ENCODE results near the gene PKP4. TPM values are rescaled to one million over a fixed set of nuclear protein-coding genes. Genes with fewer than 3 reads are reported as not detected.

PKP4 gene
- total RNA-seq, 2 donors from 2014 or later = 44.7 to 56.5 TPM

DNA sequence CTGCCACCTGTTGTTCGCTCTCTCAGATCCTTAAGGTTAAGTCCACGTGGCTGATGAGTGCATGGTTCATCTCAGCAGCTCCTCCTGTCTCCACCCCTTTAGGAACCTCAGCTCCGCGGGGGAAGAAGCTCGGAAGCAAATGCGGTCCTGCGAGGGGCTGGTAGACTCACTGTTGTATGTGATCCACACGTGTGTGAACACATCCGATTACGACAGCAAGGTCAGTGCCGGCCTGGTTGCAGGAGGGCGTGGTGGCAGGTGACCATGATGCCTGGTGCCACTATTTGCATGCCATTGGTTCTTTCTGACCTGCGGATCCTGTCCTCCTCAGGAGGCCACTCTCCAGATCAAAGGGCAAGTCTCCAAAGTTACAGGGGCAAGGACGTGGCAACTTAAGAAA, 204.5 kb downstream of the PKP4 start:
- intact Hi-C loops (cut with DNase I) = no loop called here
- DNase-seq (ENCODE audit: low spot score) = no peak

DNA sequence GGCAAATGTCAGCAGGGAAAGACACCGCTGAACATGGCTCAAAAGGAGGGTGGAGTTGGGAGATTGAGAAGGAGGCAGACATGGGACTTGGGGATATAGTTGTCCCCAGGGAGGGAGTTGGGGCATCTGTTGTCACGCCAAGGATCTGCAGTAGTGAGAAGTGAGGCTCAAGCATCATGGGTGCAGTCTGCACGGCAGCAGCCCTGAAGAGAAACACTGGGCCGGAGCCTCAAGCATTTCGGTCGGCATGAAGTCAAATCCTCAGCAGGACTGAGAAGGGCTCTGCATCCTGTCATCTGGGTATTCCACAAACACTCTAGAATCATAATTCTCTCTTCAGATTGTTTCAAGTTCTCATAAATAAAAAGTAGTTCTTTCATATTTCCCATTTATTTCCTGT, 205.7 kb downstream of the PKP4 start:
- no peak for DNase-seq (ENCODE audit: low spot score)
- intact Hi-C loops (cut with DNase I) = no loop called here

DNA sequence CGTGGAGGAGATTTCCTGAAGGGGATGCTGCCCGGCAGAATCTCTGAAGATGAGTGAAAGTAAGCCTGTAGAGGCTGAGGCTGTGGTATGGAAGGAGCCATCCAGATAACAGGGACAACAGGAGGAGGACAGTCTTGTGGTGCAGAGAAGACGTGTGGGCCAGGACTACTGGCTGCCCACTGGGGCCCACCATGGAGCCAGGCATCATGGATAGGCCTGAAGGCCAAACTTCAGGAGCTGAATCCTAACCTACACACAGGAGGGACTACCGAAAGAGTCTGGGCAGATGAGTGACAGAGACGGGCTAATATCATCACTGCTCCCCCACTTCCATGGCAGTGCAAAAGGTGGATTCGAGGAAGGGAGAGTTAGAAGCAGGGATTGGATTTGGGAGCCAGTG, 207.0 kb downstream of the PKP4 start:
- intact Hi-C loops (cut with DNase I) = no loop called here
- DNase-seq (ENCODE audit: low spot score) = no peak

DNA sequence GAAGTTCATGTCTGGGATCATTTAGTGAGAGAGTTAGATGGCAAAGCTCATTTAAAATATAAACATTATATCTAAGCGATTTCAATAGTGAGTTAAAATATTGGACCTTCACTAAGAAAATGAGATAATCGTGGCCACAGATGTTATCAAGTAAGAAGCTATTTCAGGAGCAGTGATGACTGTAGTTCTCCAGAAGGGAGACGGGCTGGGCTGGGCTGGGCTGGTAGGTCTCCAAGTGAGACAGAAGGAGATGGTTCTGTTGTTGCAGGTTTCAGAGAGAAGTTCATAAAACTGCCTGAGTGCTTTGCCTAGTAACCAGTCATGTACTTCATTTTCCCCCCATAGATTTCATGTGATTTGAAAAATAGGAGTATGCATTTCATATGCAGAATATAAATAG, 208.2 kb downstream of the PKP4 start:
- intact Hi-C loops (cut with DNase I) = no loop called here

DNA sequence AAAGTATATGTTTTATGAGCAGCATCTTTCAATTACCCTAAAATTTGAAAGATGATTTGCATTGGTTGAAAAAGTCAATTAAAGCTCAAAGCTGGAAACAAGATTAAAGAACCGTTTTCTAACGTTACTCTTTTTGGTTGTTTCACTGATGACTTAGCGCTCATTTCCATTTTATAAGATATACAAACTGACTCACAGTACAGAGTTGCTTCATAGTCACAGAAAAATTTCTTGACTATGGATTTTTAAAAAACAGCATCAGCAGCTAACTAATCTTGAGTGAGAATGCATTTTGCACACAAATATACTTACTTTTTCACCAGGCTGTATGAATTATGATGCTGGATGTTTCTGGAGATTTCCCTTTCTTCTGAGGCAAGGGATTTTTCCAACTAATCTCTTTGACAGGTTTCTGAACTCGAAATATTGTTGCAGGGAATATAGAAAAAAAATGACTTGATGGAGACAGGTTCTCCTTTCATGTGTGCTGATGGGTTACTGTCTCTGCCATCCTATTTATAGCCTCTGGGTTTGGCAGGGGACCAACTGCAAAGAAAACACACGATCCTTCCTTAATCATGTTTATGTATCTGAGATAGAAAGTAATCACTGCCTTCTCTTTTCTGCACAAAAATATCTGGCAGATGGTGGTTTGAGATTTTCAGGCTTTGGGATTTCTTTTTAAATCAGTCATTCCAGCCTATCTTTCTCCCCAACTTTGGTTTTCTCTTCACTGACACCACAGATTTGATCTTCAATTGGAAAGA, 209.0 kb downstream of the PKP4 start:
- no peak for DNase-seq (ENCODE audit: low spot score)
- intact Hi-C loops (cut with DNase I) = no loop called here

More for the DNA sequence above, 208.2 kb downstream of the PKP4 start:
- DNase-seq (ENCODE audit: low spot score) = no peak

DNA sequence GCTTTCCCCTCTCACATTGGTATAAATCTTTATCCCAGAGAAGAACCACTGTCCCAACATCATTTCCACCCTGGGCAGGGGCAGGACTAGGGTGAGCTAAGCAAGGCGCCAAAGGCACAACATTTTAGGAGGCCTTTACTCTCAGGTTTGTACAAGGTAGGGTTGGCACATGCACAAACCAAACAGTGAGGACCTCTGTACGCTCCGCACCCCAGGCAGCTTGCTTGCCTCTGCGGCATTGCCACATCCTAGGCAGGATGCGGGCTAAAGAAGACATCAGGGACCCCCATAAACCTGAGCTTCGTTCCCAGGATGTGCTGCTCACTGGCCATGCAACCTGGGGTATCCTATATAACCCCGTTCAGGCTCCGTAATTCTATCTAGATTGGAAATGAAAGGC, 210.2 kb downstream of the PKP4 start:
- DNase-seq (ENCODE audit: low spot score) = no peak
- intact Hi-C loops (cut with DNase I) = no loop called here

DNA sequence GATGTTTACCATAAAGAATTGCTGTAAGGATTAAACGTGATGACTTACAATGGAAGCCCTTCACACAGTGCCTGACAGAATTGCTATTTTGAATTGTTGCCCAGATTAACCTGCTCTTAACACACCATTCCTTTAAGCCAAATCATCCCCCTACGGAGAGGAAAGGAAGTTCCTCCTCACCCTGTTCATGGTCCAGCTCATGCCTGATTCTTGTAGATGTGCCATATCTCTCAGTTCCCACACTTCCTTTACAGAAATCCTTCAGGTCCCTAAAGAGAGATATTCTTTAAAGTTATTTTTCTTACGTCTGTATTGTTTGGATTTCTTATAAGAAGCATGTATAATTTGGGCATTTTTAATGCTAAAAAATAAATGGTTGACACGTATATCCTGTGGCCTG, 210.8 kb downstream of the PKP4 start:
- intact Hi-C loops (cut with DNase I) = no loop called here
- DNase-seq (ENCODE audit: low spot score) = no peak

DNA sequence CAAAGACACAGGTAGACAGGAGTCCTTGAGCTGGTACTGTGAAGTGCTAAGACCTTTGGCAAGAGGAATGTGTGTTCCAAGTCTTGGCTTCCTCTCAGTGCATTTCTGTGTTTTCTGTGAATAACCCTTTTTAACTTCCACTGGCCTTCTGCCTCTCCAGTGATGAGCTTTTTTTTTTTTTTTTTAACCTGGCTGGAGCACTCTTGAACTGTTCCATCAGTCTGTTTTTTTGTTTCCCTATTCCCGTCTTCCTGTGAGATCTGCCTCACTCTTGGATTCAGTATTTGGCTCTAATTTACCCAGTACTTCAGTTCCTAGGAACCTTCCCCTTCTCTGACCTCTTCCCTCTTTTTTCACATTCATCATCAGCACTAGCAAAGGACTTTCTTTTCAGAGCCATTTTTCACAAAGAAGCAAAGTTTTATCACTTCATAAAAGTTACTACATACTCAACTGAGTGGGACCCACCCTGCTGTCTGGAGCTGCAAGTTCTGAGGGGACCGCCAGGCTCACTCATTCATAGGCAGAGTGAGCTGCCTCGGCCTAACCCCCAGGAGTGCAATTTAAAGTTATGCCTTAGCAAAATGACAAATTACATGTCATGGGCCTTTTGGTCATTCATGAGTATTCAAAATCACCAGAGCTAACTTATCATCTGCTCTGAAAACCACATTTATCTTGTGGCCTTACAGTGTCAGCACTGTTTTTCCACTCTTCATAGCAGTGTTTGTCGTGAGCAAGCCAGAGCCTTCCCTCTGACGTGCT, 211.4 kb downstream of the PKP4 start:
- peak; percentile 84 for DNase-seq (ENCODE audit: low spot score)

DNA sequence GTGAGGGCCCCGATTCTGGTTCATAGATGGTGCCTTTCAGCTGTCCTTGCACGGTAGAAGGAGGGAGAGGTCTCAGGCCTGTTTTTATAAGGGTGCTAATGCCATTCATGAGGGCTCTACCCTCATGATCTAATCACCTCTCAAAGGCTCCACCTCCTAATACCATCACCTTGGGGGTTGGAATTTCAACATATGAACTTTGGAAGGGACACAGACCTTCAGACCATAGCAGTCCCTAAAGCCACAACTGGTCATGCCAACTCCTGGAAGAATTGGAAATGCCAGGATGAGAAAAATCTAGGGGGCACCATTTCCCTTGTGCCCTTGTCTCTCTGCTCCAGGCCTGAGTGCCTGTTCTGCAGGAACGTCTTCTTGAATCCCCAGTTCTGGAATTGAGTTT, 213.5 kb downstream of the PKP4 start:
- intact Hi-C loops (cut with DNase I) = no loop called here
- DNase-seq (ENCODE audit: low spot score) = no peak

More for the DNA sequence above, 211.4 kb downstream of the PKP4 start:
- intact Hi-C loops (cut with DNase I) = no loop called here

DNA sequence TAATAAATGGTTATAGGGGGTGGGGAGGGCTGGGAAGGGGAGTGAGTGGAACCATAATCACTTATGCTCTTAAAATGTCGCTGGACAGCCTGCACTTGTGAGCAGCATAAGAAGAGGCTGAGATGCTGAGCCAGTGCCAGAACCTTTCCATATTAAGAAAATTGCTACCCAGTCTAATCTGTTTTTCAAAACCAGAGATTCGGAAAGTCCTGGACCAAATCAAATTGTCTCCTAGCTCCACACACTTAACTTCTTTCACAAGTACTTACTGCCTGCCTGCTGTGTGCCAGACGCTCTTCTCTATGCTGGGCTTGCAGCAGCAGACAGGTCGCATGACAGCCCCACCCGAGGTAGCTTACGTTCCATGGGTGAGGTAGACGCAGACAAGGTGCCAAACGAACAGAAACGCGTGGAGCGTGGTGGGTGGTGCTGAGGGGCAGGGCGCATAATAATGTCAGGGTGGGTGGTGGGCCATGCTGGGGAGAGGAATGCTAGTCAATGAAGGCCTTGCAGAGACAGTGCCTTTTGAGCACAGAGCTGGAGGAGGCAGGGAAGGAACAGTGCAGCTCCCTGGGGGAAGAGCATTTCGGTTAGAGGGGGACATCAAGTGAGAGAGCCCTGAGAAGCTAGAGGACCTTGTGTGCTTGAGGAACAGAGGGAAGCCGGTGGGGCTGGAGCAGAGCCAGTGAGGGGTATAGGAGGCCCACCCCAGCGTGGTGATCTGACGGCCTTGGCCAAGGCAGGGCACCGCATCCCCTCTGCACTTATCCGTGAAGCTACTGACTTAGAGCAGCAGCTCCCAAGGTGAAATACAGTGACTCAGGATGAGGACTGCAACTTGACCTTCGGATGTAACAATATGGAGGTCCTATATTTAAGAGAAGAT, 214.9 kb downstream of the PKP4 start:
- no peak for DNase-seq (ENCODE audit: low spot score)
- intact Hi-C loops (cut with DNase I) = no loop called here

DNA sequence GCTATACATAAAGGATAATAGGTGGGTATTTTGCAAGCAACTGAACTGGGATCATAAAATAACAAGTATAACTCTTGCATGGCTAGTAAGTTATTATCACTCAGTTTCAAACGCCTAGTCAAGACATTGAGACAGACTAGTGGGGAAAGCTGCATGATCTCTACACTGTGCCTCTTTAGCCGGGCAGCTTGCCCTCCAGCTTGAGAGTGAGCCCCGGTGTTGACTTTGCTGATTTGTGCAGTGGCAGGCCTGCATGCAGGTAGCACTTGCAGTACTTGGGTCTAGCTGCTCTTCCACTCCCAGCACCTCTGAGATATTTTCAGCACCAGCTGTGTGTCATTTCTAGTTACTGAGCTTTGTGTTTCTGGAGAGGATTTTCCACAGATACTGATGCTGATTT, 219.5 kb downstream of the PKP4 start:
- intact Hi-C loops (cut with DNase I) = no loop called here

DNA sequence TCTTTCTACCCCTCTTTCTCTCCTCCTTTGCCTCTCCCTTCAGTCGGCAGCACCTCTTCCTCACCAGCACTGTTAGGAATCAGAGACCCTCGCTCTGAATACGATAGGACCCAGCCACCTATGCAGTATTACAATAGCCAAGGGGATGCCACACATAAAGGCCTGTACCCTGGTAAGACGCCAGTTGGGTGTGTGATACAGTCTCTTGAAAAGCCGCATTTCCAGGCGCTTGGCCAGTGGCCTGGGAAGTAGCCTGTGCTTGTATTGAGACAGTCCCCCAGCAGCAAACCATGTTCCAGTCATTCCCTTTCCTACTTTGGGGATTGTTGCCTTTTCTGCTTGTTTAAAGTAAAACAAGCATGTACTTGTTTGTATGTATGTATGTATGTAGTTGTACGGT, 219.9 kb downstream of the PKP4 start:
- intact Hi-C loops (cut with DNase I) = no loop called here
- no peak for DNase-seq (ENCODE audit: low spot score)

More for the DNA sequence above, 219.5 kb downstream of the PKP4 start:
- no peak for DNase-seq (ENCODE audit: low spot score)

DNA sequence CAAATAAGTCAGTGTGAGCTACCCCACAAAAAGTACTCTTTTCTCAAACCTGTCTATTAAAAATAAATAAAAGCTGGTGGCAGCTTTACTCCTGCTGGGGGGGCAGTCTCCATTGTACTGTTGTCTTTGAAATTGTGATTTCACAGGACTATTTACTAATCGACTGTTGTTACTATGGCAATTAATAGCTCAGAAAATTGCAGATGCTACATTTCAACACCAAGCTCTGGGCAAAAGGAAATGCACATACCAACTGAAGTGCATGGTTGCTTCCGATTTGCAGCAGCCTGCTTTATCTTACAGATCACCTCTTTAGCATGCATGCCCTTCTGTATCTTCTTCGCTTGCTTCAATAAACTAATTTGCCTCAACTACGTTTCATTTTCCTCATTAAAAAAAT, 220.8 kb downstream of the PKP4 start:
- intact Hi-C loops (cut with DNase I) = no loop called here
- no peak for DNase-seq (ENCODE audit: low spot score)

DNA sequence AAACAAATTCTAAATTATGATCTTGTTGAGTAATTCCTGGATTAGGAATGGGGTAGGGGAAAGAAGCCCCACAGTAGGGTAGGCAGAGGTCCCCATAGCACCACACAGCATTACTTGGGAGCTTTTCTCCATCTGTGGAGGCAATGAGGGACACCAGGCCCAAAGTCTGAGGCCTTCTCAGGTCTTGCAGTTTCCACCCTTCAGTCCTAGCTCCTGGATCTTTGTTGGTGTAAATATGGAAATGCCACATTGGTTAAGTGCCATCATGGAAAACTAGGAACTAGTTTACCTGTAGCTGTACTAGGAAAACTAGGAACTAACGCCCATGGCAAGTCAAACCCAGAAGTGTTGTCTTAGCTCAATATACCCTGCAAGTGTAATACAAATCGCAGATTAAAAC, 225.1 kb downstream of the PKP4 start:
- intact Hi-C loops (cut with DNase I) = no loop called here
- DNase-seq (ENCODE audit: low spot score) = no peak

DNA sequence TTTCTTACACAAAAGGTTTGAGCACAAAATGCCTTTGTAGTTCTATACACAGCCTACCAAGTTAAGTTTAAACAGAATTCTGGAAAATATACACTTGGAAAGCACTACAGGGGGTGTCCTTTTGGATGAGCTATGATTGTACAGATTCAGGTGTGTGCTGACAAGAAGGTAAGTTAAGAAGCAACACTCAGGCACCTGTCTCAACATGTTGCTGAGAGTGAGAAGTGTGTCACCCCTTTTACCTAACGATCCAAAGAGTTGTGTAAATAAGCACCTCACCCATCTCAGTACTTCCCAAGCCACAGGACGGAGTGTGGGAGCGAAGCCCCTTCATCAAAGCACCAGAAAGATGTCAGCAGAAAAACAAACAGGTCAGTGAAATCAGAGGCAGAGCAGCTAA, 228.9 kb downstream of the PKP4 start:
- intact Hi-C loops (cut with DNase I) = no loop called here
- DNase-seq (ENCODE audit: low spot score) = no peak

DNA sequence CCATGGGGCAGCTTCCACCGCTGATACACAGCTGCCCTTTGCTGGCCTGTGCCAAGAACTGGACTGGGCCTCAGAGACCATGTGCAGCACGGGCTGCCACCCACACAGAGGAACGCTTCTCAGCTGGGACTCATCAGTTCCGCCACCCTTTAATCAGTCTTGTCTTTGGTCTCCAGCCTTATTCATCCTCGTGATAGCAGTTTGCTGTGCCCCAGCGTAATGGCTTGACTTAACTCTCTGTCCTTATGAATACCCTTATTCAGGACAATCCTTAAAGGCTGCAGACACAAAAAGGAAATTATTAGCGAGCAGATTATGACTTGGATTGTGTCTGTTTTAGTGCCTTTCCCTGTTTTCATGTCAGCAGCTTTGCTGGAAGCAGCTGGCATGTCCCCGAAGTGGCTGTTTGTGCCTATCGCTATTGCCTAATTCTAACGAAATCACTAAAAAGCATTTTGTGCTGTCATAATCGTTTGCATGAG, 229.5 kb downstream of the PKP4 start:
- no peak for DNase-seq (ENCODE audit: low spot score)
- intact Hi-C loops (cut with DNase I) = no loop called here

DNA sequence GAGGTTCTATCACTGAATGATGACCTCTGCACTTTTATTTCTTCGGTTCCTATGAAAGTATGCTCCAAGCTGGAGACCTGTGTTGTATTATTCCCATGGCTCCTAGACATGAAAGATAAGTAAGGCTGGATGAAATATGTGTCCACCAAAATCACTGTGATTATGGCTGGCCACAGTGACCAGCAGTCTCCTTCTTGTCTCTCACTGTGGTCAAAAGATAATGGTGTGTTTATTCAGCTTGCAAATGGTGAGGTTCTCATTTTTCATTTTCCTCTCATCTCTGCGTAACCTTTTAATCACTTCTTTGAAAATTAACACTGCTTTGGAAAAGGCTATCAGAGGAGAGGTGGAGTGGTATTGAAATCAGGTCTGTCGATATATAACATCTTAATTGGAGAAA, 230.6 kb downstream of the PKP4 start:
- intact Hi-C loops (cut with DNase I) = no loop called here
- no peak for DNase-seq (ENCODE audit: low spot score)

DNA sequence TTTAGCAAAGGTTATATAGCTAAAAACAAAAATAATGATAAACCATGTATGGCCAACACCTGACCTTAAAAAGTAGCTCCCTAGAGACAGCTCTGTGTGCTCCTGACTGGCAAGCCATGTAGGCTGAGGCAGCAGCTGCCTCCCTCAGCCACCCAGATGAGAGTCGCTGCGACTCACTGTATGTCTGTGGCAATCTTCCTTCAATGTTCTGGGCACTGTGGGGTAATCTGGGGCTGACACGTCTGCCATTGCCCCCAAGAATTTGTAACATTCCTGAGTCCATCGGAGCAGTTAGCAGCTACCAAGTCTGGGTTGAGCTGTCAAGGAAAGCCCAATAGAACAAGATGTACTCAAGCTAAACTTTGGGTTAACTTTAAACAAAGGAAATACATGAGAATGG, 232.0 kb downstream of the PKP4 start:
- no peak for DNase-seq (ENCODE audit: low spot score)
- intact Hi-C loops (cut with DNase I) = no loop called here

DNA sequence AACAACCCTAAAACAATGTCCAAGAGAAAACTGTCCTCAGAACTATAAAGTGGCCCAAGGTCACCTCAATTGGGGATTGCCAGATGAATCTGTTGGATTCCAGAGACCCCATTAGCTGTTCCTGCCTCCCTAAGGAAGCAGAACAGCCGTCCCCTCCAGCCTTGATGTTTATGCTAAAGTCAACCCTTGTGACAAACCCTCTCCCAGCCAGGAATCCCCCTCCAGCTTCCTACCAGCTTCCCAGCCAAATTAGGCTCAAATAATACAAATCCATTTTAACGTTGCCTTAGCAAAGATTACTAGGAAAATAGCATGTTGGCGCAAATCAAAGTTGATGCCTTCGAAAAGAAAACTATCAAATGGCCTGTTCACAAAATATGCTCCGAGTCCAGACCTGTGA, 232.6 kb downstream of the PKP4 start:
- no peak for DNase-seq (ENCODE audit: low spot score)
- intact Hi-C loops (cut with DNase I) = no loop called here

DNA sequence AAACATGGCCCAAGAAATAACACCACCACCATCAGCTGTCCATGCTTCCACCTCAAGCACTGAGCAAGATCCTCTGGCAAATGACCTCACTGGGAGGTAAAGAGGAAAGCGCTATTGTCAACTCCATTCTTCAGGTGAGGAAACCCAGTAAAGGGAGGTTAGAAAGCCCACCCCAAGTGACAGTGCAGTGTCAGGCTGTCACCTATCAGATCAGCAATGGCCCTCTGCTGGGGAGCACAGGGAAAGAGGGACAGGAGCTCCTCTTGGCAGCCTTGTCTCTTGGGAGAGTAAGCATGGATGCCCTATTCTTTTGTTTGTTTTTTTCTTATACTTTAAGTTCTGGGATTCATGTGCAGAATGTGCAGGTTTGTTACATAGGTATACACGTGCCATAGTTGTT, 234.1 kb downstream of the PKP4 start:
- no peak for DNase-seq (ENCODE audit: low spot score)
- intact Hi-C loops (cut with DNase I) = no loop called here

All from posterior vena cava (tissue), 2 donors.